IMR-90 (cell line): ENCODE data around the gene LTO1. TPM values are rescaled to one million over a fixed set of nuclear protein-coding genes. Genes with fewer than 3 reads are reported as not detected.

ENCODE experiments used
- ATAC-seq: fragments of 200-7000 bp; cut with Tn5 transposase; 2 replicates; pipeline ENCODE4 v1.9.1; 2020; ENCODE audit warnings: low read depth, mild to moderate bottlenecking, moderate library complexity
- BruUV-seq: library from RNA; stranded (reverse); fragments of 400-500 nt; replicated peaks from 2 replicates; lab custom pipeline; 2021; lab: Mats Ljungman, UMichigan
- CTCF ChIA-PET: fragments of 300-600 bp; formaldehyde crosslinking; extraction: SDS; loops from one replicate; lab custom pipeline; 2021; ENCODE audit warnings: antibody characterized with exemption; lab: Yijun Ruan, JAX
- POLR2A ChIA-PET: fragments of 300-600 bp; sonication (Branson Sonifier 250); formaldehyde crosslinking; loops from one replicate; lab custom pipeline; 2022; ENCODE audit warnings: antibody characterized with exemption; ENCODE audit not compliant: unreplicated experiment; lab: Charles Lee
- DNase-seq: peaks from one replicate; pipeline ENCODE4 v3.0.0; 2013
- H2AFZ ChIP-seq: replicated peaks from 2 replicates; pipeline ENCODE3; 2013; ENCODE audit warnings: low read length, mild to moderate bottlenecking; ENCODE audit not compliant: poor library complexity
- H2AK5ac ChIP-seq: 2 replicates; pipeline ENCODE4 v1.6.1; 2013; ENCODE audit warnings: low read depth, low read length, inconsistent platforms
- H2AK9ac ChIP-seq: replicated peaks from 2 replicates; pipeline ENCODE3; 2013; ENCODE audit warnings: mild to moderate bottlenecking, low read depth, low read length, moderate library complexity; ENCODE audit not compliant: poor library complexity
- H2BK120ac ChIP-seq: 2 replicates; pipeline ENCODE4 v1.6.1; 2013; ENCODE audit warnings: low read depth, low read length, inconsistent platforms
- H2BK15ac ChIP-seq: 3 replicates; pipeline ENCODE4 v1.6.1; 2013; ENCODE audit warnings: low read depth, low read length, inconsistent platforms
- H2BK20ac ChIP-seq: 2 replicates; pipeline ENCODE4 v1.6.1; 2013; ENCODE audit warnings: low read depth, mild to moderate bottlenecking, inconsistent platforms, low read length, moderate library complexity
- H2BK5ac ChIP-seq: 2 replicates; pipeline ENCODE4 v1.6.1; 2013; ENCODE audit warnings: mild to moderate bottlenecking, low read depth, low read length, inconsistent platforms; ENCODE audit not compliant: poor library complexity, severe bottlenecking
- H3K14ac ChIP-seq: replicated peaks from 2 replicates; pipeline ENCODE4 v1.6.1; 2013; ENCODE audit warnings: low read depth, low read length, inconsistent platforms
- H3K18ac ChIP-seq: 2 replicates; pipeline ENCODE4 v1.6.1; 2013; ENCODE audit warnings: low read depth, low read length, control low read depth
- H3K23ac ChIP-seq: 2 replicates; pipeline ENCODE4 v1.6.1; 2013; ENCODE audit warnings: low read depth, low read length, inconsistent platforms
- H3K27ac ChIP-seq: 2 replicates; pipeline ENCODE4 v1.5.1; 2013; ENCODE audit warnings: mild to moderate bottlenecking, control low read depth, low read length; ENCODE audit not compliant: insufficient read depth
- H3K27me3 ChIP-seq: 2 replicates; pipeline ENCODE4 v1.6.1; 2013; ENCODE audit warnings: low read length; ENCODE audit not compliant: control insufficient read depth, insufficient read depth
- H3K36me3 ChIP-seq: 2 replicates; pipeline ENCODE4 v1.6.1; 2013; ENCODE audit warnings: low read length, mixed read lengths; ENCODE audit not compliant: control insufficient read depth, insufficient read depth
- H3K4ac ChIP-seq: 2 replicates; pipeline ENCODE4 v1.6.1; 2013; ENCODE audit warnings: low read depth, low read length, inconsistent platforms
- H3K4me1 ChIP-seq: 2 replicates; pipeline ENCODE4 v1.6.1; 2013; ENCODE audit warnings: low read length, mixed read lengths; ENCODE audit not compliant: control insufficient read depth, insufficient read depth
- H3K4me2 ChIP-seq: 2 replicates; pipeline ENCODE4 v1.6.1; 2013; ENCODE audit warnings: low read depth, mild to moderate bottlenecking, control low read depth, low read length, moderate library complexity
- H3K4me3 ChIP-seq: 2 replicates; pipeline ENCODE4 v1.5.1; 2013; ENCODE audit warnings: low read depth, mild to moderate bottlenecking, control low read depth, low read length, moderate library complexity; ENCODE audit not compliant: insufficient read depth
- H3K56ac ChIP-seq: 2 replicates; pipeline ENCODE4 v1.6.1; 2013; ENCODE audit warnings: low read length, inconsistent platforms; ENCODE audit not compliant: insufficient read depth; ENCODE audit errors: extremely low read depth
- H3K79me1 ChIP-seq, 2 experiments: 2 replicates each; pipeline ENCODE4 v1.6.1; 2013; ENCODE audit warnings: low read length in 2 of 2, inconsistent platforms in 1 of 2, low read depth in 1 of 2
- H3K9ac ChIP-seq: 2 replicates; pipeline ENCODE4 v1.6.1; 2013; ENCODE audit warnings: low read depth, low read length, control low read depth
- H3K9me1 ChIP-seq: 2 replicates; pipeline ENCODE4 v1.6.1; 2013; ENCODE audit warnings: low read length, inconsistent platforms; ENCODE audit not compliant: insufficient read depth
- H3K9me3 ChIP-seq: 2 replicates; pipeline ENCODE4 v1.6.1; 2013; ENCODE audit warnings: low read length; ENCODE audit not compliant: control insufficient read depth, insufficient read depth
- H4K20me1 ChIP-seq: 2 replicates; pipeline ENCODE4 v1.6.1; 2013; ENCODE audit warnings: low read length, inconsistent platforms; ENCODE audit not compliant: insufficient read depth
- H4K5ac ChIP-seq: 2 replicates; pipeline ENCODE4 v1.6.1; 2013; ENCODE audit warnings: mild to moderate bottlenecking, low read depth, low read length, control low read depth
- H4K8ac ChIP-seq, 2 experiments: 2 replicates each; pipeline ENCODE4 v1.6.1; 2013; ENCODE audit warnings: low read depth in 2 of 2, low read length in 2 of 2, control low read depth in 1 of 2, inconsistent platforms in 1 of 2
- H4K91ac ChIP-seq: 2 replicates; pipeline ENCODE4 v1.6.1; 2013; ENCODE audit warnings: low read depth, low read length, inconsistent platforms; ENCODE audit not compliant: insufficient read depth
- CEBPB ChIP-seq: IDR thresholded peaks from 2 replicates; pipeline ENCODE4 v1.6.1; 2012; ENCODE audit warnings: low read depth, low read length, improper control_type of control experiment
- CHD1 ChIP-seq: IDR thresholded peaks from 2 replicates; pipeline ENCODE4 v1.6.1; 2012; ENCODE audit warnings: low read depth, low read length, improper control_type of control experiment
- CTCF ChIP-seq: conservative IDR thresholded peaks from 2 replicates; pipeline ENCODE4 v1.5.1; 2012; ENCODE audit warnings: mild to moderate bottlenecking, low read depth, low read length, improper control_type of control experiment
- ELK1 ChIP-seq: fragments of 150-350 bp; IDR thresholded peaks from 2 replicates; pipeline ENCODE4 v1.6.1; 2016; ENCODE audit warnings: low read depth, mild to moderate bottlenecking, low read length, moderate library complexity, borderline replicate concordance
- FOS ChIP-seq: fragments of 150-350 bp; IDR thresholded peaks from 2 replicates; pipeline ENCODE4 v1.6.1; 2016; ENCODE audit warnings: low read depth, low read length
- MAFK ChIP-seq: IDR thresholded peaks from 2 replicates; pipeline ENCODE4 v1.6.1; 2012; ENCODE audit warnings: low read depth, low read length, improper control_type of control experiment
- MAZ ChIP-seq: IDR thresholded peaks from 2 replicates; pipeline ENCODE4 v1.6.1; 2012; ENCODE audit warnings: low read depth, mild to moderate bottlenecking, low read length, improper control_type of control experiment, moderate library complexity, borderline replicate concordance
- MXI1 ChIP-seq: IDR thresholded peaks from 2 replicates; pipeline ENCODE4 v1.6.1; 2012; ENCODE audit warnings: low read depth, mild to moderate bottlenecking, low read length, moderate library complexity, borderline replicate concordance
- POLR2A ChIP-seq: IDR thresholded peaks from 2 replicates; pipeline ENCODE4 v1.6.1; 2012; ENCODE audit warnings: mild to moderate bottlenecking, low read depth, low read length
- RAD21 ChIP-seq: IDR thresholded peaks from 2 replicates; pipeline ENCODE4 v1.6.1; 2012; ENCODE audit warnings: low read length, improper control_type of control experiment
- RCOR1 ChIP-seq: IDR thresholded peaks from 2 replicates; pipeline ENCODE4 v1.6.1; 2012; ENCODE audit warnings: mild to moderate bottlenecking, low read length, improper control_type of control experiment; ENCODE audit not compliant: insufficient replicate concordance
- SMC3 ChIP-seq: fragments of 150-350 bp; IDR thresholded peaks from 2 replicates; pipeline ENCODE4 v1.6.1; 2016; ENCODE audit warnings: low read depth, mild to moderate bottlenecking, antibody characterized with exemption, low read length, moderate library complexity
- WGBS, 2 experiments: methylation state at CpG; one replicate each; pipeline versions ENCODE4 v1.1.5 to v1.1.7; 2013; ENCODE audit warnings: missing lambda C conversion rate in 2 of 2; ENCODE audit not compliant: insufficient read length in 1 of 2; ENCODE audit errors: extremely low coverage in 2 of 2; 5-methylcytosine and 5-hydroxymethylcytosine counted together
- dilution Hi-C: fragments of 300-500 bp; cut with HindIII; formaldehyde crosslinking; loops from one replicate; pipeline ENCODE4 v1.14.3; 2018; ENCODE audit warnings: low sequenced_read_pairs; ENCODE audit not compliant: unreplicated experiment
- in situ Hi-C: fragments of 300-500 bp; cut with MboI; formaldehyde crosslinking; loops from 3 replicates; pipeline ENCODE4 v1.14.3; 2019; ENCODE audit warnings: low sequenced_read_pairs, inconsistent platforms, mixed read lengths
- intact Hi-C: fragments of 100-400 bp; cut with micrococcal nuclease; formaldehyde crosslinking; loops from 2 replicates; pipeline ENCODE4 v1.10.0; 2022
- polyA plus RNA-seq, 3 experiments: library from polyadenylated mRNA; depleted of rRNA; stranded (reverse); fragments of >200 nt; gene quantifications; 2 replicates each; pipeline ENCODE4 v1.2.3, GENCODE V29; 2012; ENCODE audit warnings: low replicate concordance in 1 of 3
- total RNA-seq: library from RNA; depleted of rRNA; stranded (reverse); fragments of >200 nt; gene quantifications from 2 replicates; pipeline ENCODE4 v1.2.3, GENCODE V29; 2012

LTO1 gene
- total and polyA plus RNA-seq, 2 of the 4 experiments (the other 2 are of a cell fraction) = 8.2 to 23.5 TPM

- no TSS peak for BruUV-seq
- 87% methylated on average over 9 of the region's 14 CpGs; no CpG with 5 or more reads in 1 of the 2 experiments for WGBS, 2 experiments
Measured at GRCh38 chr11:69627551-69627950, 47.6 kb downstream of the LTO1 start.

More at GRCh38 chr11:69627551-69627950, 47.6 kb downstream of the LTO1 start:
- in situ Hi-C loops (no loop called here), dilution Hi-C loops (no loop called here), intact Hi-C loops (no loop called here)
- H3K18ac ChIP-seq = no peak overlapping the region
- H3K4me1 ChIP-seq = peaks cover 2% of the 10 kb centered on the region; the same call in 1 of the 2 replicates
- no peak overlapping the region for H3K27ac ChIP-seq
- no peak overlapping the region for H3K14ac ChIP-seq
- no peaks in the 10 kb centered on the region for H3K36me3 ChIP-seq
- peaks cover 10% of the 10 kb centered on the region for H3K9me3 ChIP-seq
- DNase-seq = no peak
- H3K56ac ChIP-seq = no peak overlapping the region
- CTCF ChIA-PET = no interaction called here
- no peaks in the 10 kb centered on the region; the same call in 1 of the 2 replicates for H3K27me3 ChIP-seq
- no peak for TF ChIP-seq MXI1
- no peak for TF ChIP-seq CEBPB
- TF ChIP-seq MAFK = no peak
- no peak for TF ChIP-seq CHD1
- TF ChIP-seq ELK1 = no peak
- TF ChIP-seq MAZ = no peak
- no peak for TF ChIP-seq CTCF
- no peak for TF ChIP-seq POLR2A
- TF ChIP-seq RCOR1 = no peak
- TF ChIP-seq FOS = no peak
- no peak for TF ChIP-seq RAD21
- TF ChIP-seq SMC3 = no peak
- no peak overlapping the region for H2AK5ac ChIP-seq
- H2BK5ac ChIP-seq = no peak overlapping the region
- H4K20me1 ChIP-seq = no peaks in the 10 kb centered on the region
- H4K91ac ChIP-seq = no peak overlapping the region
- no peak overlapping the region for H2BK15ac ChIP-seq
- H3K23ac ChIP-seq = no peak overlapping the region
- H3K79me1 ChIP-seq = no peaks in the 10 kb centered on the region
- no peaks in the 10 kb centered on the region; the same call in 1 of the 2 replicates for H3K9me1 ChIP-seq
- POLR2A ChIA-PET = no interaction called here
- no peak overlapping the region for H2AK9ac ChIP-seq
- no peak overlapping the region for H3K4me3 ChIP-seq
- no peak overlapping the region for H3K4me2 ChIP-seq
- H2BK120ac ChIP-seq = no peak overlapping the region
- no peak overlapping the region for H2AFZ ChIP-seq
- H3K9ac ChIP-seq = no peak overlapping the region
- no peak overlapping the region for H3K4ac ChIP-seq
- no peak overlapping the region for H4K8ac ChIP-seq
- H4K5ac ChIP-seq = no peak overlapping the region
- ATAC-seq = no peak
- H2BK20ac ChIP-seq = no peak overlapping the region
